OCI-LY3 (cell line): ENCODE measurements around the gene NENF.

Source experiments
- H2AFZ ChIP-seq: fragments of 200-600, 300-600 bp; shearing (Covaris generic); 2 replicates; pipeline ENCODE4 v1.6.0; 2014; ENCODE audit warnings: antibody characterized with exemption, low read depth, low read length
- H3K27ac ChIP-seq: fragments of 200-600, 300-600 bp; sonication (generic); 2 replicates; pipeline ENCODE4 v1.5.1; 2014; ENCODE audit warnings: mild to moderate bottlenecking, low read length, moderate library complexity, mixed read lengths
- H3K27me3 ChIP-seq: fragments of 200-600, 300-600 bp; sonication (generic); 2 replicates; pipeline ENCODE4 v1.6.1; 2014; ENCODE audit warnings: low read depth, low read length, mixed read lengths
- H3K36me3 ChIP-seq: fragments of 200-600, 300-600 bp; sonication (generic); replicated peaks from 2 replicates; pipeline ENCODE3; 2014; ENCODE audit warnings: low read depth, low read length, mixed read lengths
- H3K4me1 ChIP-seq: fragments of 300-600, 200-600 bp; sonication (generic); 2 replicates; pipeline ENCODE4 v1.6.1; 2014; ENCODE audit warnings: low read length, mixed read lengths
- H3K4me2 ChIP-seq: fragments of 200-600, 300-600 bp; sonication (generic); 2 replicates; pipeline ENCODE4 v1.6.1; 2014; ENCODE audit warnings: low read length, mixed read lengths
- H3K4me3 ChIP-seq: fragments of 300-600, 200-600 bp; sonication (generic); 2 replicates; pipeline ENCODE4 v1.5.1; 2014; ENCODE audit warnings: antibody characterized with exemption, mild to moderate bottlenecking, low read length, moderate library complexity
- H3K79me2 ChIP-seq: fragments of 300-600, 200-600 bp; shearing (Covaris generic); 2 replicates; pipeline ENCODE4 v1.6.1; 2014; ENCODE audit warnings: mild to moderate bottlenecking, low read length, mixed read lengths
- H3K9ac ChIP-seq: fragments of 300-600, 200-600 bp; shearing (Covaris generic); 2 replicates; pipeline ENCODE4 v1.6.0; 2014; ENCODE audit warnings: mild to moderate bottlenecking, low read length, moderate library complexity
- H3K9me3 ChIP-seq: fragments of 200-600, 300-600 bp; shearing (Covaris generic); 2 replicates; pipeline ENCODE4 v1.6.1; 2014; ENCODE audit warnings: low read length, mixed read lengths; ENCODE audit not compliant: insufficient read depth
- H4K20me1 ChIP-seq: fragments of 200-600, 300-600 bp; sonication (generic); 2 replicates; pipeline ENCODE4 v1.6.1; 2016; ENCODE audit warnings: low read length, mixed read lengths; ENCODE audit not compliant: insufficient read depth
- EZH2phosphoT487 ChIP-seq: fragments of 200-600 bp; shearing (Covaris generic); IDR thresholded peaks from 2 replicates; pipeline ENCODE4 v1.6.1; 2018; ENCODE audit warnings: antibody characterized with exemption, mixed run types, low read depth
- TF ChIP-seq, protein P1 (sequence below): fragments of 200-600, 300-600 bp; sonication (generic); IDR thresholded peaks from 2 replicates; pipeline ENCODE4 v1.5.1; 2014; ENCODE audit warnings: antibody characterized with exemption, low read length, low read depth

NENF gene

DNA sequence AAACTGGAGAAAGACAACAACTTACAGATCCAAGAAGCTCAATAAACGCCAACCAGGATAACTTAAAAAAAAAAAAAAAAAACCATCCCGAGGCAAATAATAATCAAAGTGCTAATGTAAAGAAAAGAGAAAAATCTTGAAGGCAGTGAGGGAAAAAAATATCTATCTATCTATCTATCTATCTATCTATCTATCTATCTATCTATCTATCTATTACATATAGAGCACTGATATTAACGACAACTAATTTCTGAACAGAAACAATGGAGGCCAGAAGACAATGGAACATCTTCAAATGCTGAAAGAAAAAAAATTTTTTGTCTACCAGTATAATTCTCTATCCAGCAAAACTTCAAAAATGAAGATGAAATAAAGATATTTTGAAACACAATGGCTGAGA lies 36.1 kb upstream of the NENF start:
- Histone ChIP-seq H3K27me3 (no peaks in the 10 kb centered on the region), H3K4me1 (peaks cover 3% of the 10 kb centered on the region), H3K27ac (no peak overlapping the region), H3K4me3 (no peak overlapping the region), H4K20me1 (0 out of 2 replicates have a peak, but pooled peaks cover 3% of the 10 kb centered on the region), H2AFZ (no peak overlapping the region), H3K4me2 (no peak overlapping the region), H3K9ac (no peak overlapping the region), H3K79me2 (peaks cover 41% of the 10 kb centered on the region), H3K36me3 (peaks cover 38% of the 10 kb centered on the region), H3K9me3 (peaks cover 11% of the 10 kb centered on the region; the same call in 1 of the 2 replicates)
- TF ChIP-seq, protein P1, sequence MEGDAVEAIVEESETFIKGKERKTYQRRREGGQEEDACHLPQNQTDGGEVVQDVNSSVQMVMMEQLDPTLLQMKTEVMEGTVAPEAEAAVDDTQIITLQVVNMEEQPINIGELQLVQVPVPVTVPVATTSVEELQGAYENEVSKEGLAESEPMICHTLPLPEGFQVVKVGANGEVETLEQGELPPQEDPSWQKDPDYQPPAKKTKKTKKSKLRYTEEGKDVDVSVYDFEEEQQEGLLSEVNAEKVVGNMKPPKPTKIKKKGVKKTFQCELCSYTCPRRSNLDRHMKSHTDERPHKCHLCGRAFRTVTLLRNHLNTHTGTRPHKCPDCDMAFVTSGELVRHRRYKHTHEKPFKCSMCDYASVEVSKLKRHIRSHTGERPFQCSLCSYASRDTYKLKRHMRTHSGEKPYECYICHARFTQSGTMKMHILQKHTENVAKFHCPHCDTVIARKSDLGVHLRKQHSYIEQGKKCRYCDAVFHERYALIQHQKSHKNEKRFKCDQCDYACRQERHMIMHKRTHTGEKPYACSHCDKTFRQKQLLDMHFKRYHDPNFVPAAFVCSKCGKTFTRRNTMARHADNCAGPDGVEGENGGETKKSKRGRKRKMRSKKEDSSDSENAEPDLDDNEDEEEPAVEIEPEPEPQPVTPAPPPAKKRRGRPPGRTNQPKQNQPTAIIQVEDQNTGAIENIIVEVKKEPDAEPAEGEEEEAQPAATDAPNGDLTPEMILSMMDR, result no peak
- TF ChIP-seq EZH2phosphoT487, result no peak

DNA sequence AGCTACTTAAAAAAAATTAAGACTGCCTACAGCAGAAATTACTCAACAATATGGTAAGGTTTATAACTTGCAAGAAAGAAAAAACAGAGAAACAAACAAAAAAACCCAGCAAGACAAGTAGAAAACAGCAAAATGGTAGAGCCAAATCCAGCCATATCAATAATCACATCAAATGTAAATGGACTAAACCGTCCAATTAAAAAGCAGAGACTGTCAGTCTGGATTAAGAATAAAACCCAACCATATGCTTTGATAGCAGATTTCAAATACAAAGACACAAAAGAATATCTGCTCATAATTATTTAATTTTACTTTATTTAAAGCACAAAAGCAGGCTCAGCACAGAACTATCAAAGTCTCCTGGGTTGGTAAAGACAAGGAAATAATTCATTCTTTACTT lies 35.5 kb upstream of the NENF start:
- peaks cover 44% of the 10 kb centered on the region for H3K36me3 ChIP-seq
- H4K20me1 ChIP-seq, result 0 out of 2 replicates have a peak, but pooled peaks cover 3% of the 10 kb centered on the region
- no peak overlapping the region for H3K4me2 ChIP-seq
- no peak overlapping the region for H3K27ac ChIP-seq
- H2AFZ ChIP-seq, result no peak overlapping the region
- H3K4me1 ChIP-seq, result peaks cover 3% of the 10 kb centered on the region
- no peak overlapping the region for H3K9ac ChIP-seq
- TF ChIP-seq EZH2phosphoT487, result no peak
- no peaks in the 10 kb centered on the region for H3K27me3 ChIP-seq
- H3K4me3 ChIP-seq, result no peak overlapping the region
- peaks cover 41% of the 10 kb centered on the region for H3K79me2 ChIP-seq
- peaks cover 11% of the 10 kb centered on the region; the same call in 1 of the 2 replicates for H3K9me3 ChIP-seq

DNA sequence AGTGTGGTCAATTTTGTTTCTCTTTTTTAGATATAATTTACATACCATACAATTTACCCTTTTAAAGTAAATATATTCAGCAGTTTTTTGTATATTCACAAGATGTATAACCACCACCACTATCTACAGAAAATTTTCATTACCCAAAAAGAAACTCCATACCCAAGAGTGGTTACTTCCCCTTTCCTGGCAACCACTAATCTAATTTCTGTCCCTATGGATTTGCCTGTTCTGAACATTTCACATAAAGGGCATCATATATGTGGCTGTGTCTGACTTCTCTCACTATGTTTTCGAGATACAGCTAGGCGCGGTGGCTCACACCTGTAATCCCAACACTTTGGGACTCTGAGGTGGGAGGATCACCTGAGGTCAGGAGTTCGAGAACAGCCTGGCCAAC lies 31.7 kb upstream of the NENF start:
- Histone ChIP-seq H3K4me2 (no peak overlapping the region), H3K27ac (no peak overlapping the region; the same call in 1 of the 2 replicates), H3K9me3 (peaks cover 11% of the 10 kb centered on the region; the same call in 1 of the 2 replicates), H3K79me2 (peaks cover 34% of the 10 kb centered on the region), H3K36me3 (peaks cover 70% of the 10 kb centered on the region), H2AFZ (no peak overlapping the region), H3K27me3 (no peaks in the 10 kb centered on the region), H3K9ac (no peak overlapping the region), H3K4me3 (no peak overlapping the region), H4K20me1 (peaks cover 6% of the 10 kb centered on the region; the same call in 1 of the 2 replicates), H3K4me1 (peaks cover 3% of the 10 kb centered on the region)
- TF ChIP-seq, protein P1, result no peak
- no peak for TF ChIP-seq EZH2phosphoT487

DNA sequence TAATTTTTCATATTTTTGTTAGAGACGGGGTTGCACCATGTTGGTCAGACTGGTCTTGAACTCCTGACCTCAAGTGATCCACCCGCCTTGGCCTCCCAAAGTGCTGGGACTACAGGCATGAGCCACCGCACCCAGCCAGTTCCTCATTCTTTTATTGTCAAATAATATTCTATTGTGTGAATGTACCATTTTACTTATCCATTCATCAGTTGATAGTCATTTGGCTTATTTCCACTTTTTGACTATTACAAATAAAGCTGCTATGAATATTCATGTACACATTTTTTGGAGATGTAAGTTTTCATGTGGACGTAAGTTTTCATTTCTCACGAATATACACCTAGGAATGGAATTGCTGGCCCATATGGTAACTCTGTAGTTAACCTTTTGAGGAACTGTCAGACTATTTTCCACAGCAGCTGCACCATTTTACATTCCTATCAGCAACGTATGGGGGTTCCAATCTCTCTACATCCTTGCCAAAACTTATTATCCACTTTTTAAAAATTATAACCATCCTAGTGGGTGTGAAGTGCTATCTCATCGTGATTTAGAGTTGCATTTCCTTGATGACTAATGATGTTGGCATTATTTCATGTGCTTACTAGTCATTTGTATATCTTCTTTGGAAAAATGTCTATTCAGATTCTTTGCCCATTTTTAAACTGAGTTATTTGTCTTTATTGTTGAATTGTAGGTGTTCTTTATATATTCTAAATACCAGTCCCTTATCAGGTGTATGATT lies 30.7 kb upstream of the NENF start:
- Histone ChIP-seq H4K20me1 (peaks cover 6% of the 10 kb centered on the region; the same call in 1 of the 2 replicates), H2AFZ (no peak overlapping the region), H3K4me1 (peaks cover 3% of the 10 kb centered on the region), H3K4me3 (no peak overlapping the region), H3K36me3 (peaks cover 73% of the 10 kb centered on the region), H3K27me3 (no peaks in the 10 kb centered on the region), H3K27ac (no peak overlapping the region), H3K79me2 (peaks cover 33% of the 10 kb centered on the region), H3K9ac (no peak overlapping the region), H3K9me3 (peaks cover 8% of the 10 kb centered on the region; the same call in 1 of the 2 replicates), H3K4me2 (no peak overlapping the region)
- TF ChIP-seq EZH2phosphoT487, result no peak
- TF ChIP-seq, protein P1, result no peak
